NCI-H2171 (cell line): ENCODE data around the gene AMIGO1.
"Not testable (repeated sequence)": the region's sequence is repeated elsewhere in the genome, so short reads cannot be mapped to it uniquely, and the experiment has no call there.

Source experiments
- DNase-seq: peaks from one replicate; lab custom pipeline; 2025; lab: John Stamatoyannopoulos, UW

The AMIGO1 gene

GRCh38 chr1:109483672-109484518 lies 25.6 kb downstream of the AMIGO1 start, which contains the start of gene ATXN7L2:
ATXN7L2 (plus strand) TSS chr1:109483905; CDS start chr1:109483954, 49 bp downstream.
- DNase-seq, result peak; percentile 86

GRCh38 chr1:109482791-109483671 lies 26.5 kb downstream of the AMIGO1 start:
- peak; percentile 74 for DNase-seq

- DNase-seq, result no peak
Measured at GRCh38 chr1:109482242-109482641, 27.3 kb downstream of the AMIGO1 start.

GRCh38 chr1:109481646-109482045 lies 27.9 kb downstream of the AMIGO1 start:
- no peak for DNase-seq

GRCh38 chr1:109479901-109480300 lies 29.6 kb downstream of the AMIGO1 start:
- no peak for DNase-seq

GRCh38 chr1:109479311-109479710 lies 30.2 kb downstream of the AMIGO1 start:
- no peak for DNase-seq

GRCh38 chr1:109478806-109479205 lies 30.7 kb downstream of the AMIGO1 start:
- no peak for DNase-seq

- DNase-seq, result no peak
Measured at GRCh38 chr1:109477821-109478220, 31.7 kb downstream of the AMIGO1 start.

GRCh38 chr1:109476825-109477224 lies 32.7 kb downstream of the AMIGO1 start:
- DNase-seq, result no peak

GRCh38 chr1:109475261-109475660 lies 34.3 kb downstream of the AMIGO1 start:
- DNase-seq, result no peak

GRCh38 chr1:109474697-109475096 lies 34.8 kb downstream of the AMIGO1 start:
- DNase-seq, result no peak

- not testable (repeated sequence) for DNase-seq
Measured at GRCh38 chr1:109473284-109474057, 36.1 kb downstream of the AMIGO1 start.

GRCh38 chr1:109472779-109473178 lies 36.7 kb downstream of the AMIGO1 start:
- no peak for DNase-seq

- DNase-seq, result no peak
Measured at GRCh38 chr1:109470245-109470644, 39.3 kb downstream of the AMIGO1 start.

GRCh38 chr1:109468903-109469302 lies 40.6 kb downstream of the AMIGO1 start:
- DNase-seq, result no peak

- no peak for DNase-seq
Measured at GRCh38 chr1:109468061-109468460, 41.5 kb downstream of the AMIGO1 start.

GRCh38 chr1:109467301-109467777 lies 42.2 kb downstream of the AMIGO1 start:
- DNase-seq, result no peak

- no peak for DNase-seq
Measured at GRCh38 chr1:109466452-109467300, 42.9 kb downstream of the AMIGO1 start, which contains the start of gene SYPL2. SYPL2 (plus strand) TSS chr1:109466546; CDS start chr1:109466844, 298 bp downstream.

GRCh38 chr1:109466125-109466451 lies 43.4 kb downstream of the AMIGO1 start:
- no peak for DNase-seq

GRCh38 chr1:109457819-109458218 lies 51.7 kb downstream of the AMIGO1 start:
- DNase-seq, result no peak
